Measurements from ENCODE around the gene C14orf180. TPM values are rescaled to one million over a fixed set of nuclear protein-coding genes. Genes with fewer than 3 reads are reported as not detected.
"Not testable (repeated sequence)": the region's sequence is repeated elsewhere in the genome, so short reads cannot be mapped to it uniquely, and the experiment has no call there.

Gene C14orf180
- total RNA-seq, 1 experiment from 2014 or later: not detected

GRCh38 chr14:104571246-104571645 lies 8.3 kb upstream of the C14orf180 start:
- in situ Hi-C loops (cut with HindIII; ENCODE audit: low pct_unique_long_range_greater_than_20kb, low sequenced_read_pairs): no loop called here
- DNase-seq (ENCODE audit: low read depth, low spot score): no peak

GRCh38 chr14:104572024-104572626 lies 7.4 kb upstream of the C14orf180 start:
- no peak for DNase-seq (ENCODE audit: low read depth, low spot score)
- in situ Hi-C loops (cut with HindIII; ENCODE audit: low pct_unique_long_range_greater_than_20kb, low sequenced_read_pairs): no loop called here

GRCh38 chr14:104572668-104573067 lies 6.9 kb upstream of the C14orf180 start:
- no peak for DNase-seq (ENCODE audit: low read depth, low spot score)
- in situ Hi-C loops (cut with HindIII; ENCODE audit: low pct_unique_long_range_greater_than_20kb, low sequenced_read_pairs): no loop called here

GRCh38 chr14:104573930-104574329 lies 5.6 kb upstream of the C14orf180 start:
- DNase-seq (ENCODE audit: low read depth, low spot score): no peak
- in situ Hi-C loops (cut with HindIII; ENCODE audit: low pct_unique_long_range_greater_than_20kb, low sequenced_read_pairs): no loop called here

- DNase-seq (ENCODE audit: low read depth, low spot score): no peak
- in situ Hi-C loops (cut with HindIII; ENCODE audit: low pct_unique_long_range_greater_than_20kb, low sequenced_read_pairs): no loop called here
Measured at GRCh38 chr14:104574536-104574935, 5.0 kb upstream of the C14orf180 start.

- no peak for DNase-seq (ENCODE audit: low read depth, low spot score)
- in situ Hi-C loops (cut with HindIII; ENCODE audit: low pct_unique_long_range_greater_than_20kb, low sequenced_read_pairs): no loop called here
Measured at GRCh38 chr14:104574978-104575583, 4.5 kb upstream of the C14orf180 start.

- DNase-seq (ENCODE audit: low read depth, low spot score): peak; percentile 12
- in situ Hi-C loops (cut with HindIII; ENCODE audit: low pct_unique_long_range_greater_than_20kb, low sequenced_read_pairs): no loop called here
Measured at GRCh38 chr14:104576232-104576969, 3.2 kb upstream of the C14orf180 start.

- no peak for DNase-seq (ENCODE audit: low read depth, low spot score)
- in situ Hi-C loops (cut with HindIII; ENCODE audit: low pct_unique_long_range_greater_than_20kb, low sequenced_read_pairs): no loop called here
Measured at GRCh38 chr14:104576970-104577332, 2.6 kb upstream of the C14orf180 start.

- in situ Hi-C loops (cut with HindIII; ENCODE audit: low pct_unique_long_range_greater_than_20kb, low sequenced_read_pairs): no loop called here
- DNase-seq (ENCODE audit: low read depth, low spot score): no peak
Measured at GRCh38 chr14:104577426-104577825, 2.1 kb upstream of the C14orf180 start.

- in situ Hi-C loops (cut with HindIII; ENCODE audit: low pct_unique_long_range_greater_than_20kb, low sequenced_read_pairs): no loop called here
Measured at GRCh38 chr14:104577847-104578301, 1.7 kb upstream of the C14orf180 start.

GRCh38 chr14:104578321-104578720 lies 1.2 kb upstream of the C14orf180 start:
- in situ Hi-C loops (cut with HindIII; ENCODE audit: low pct_unique_long_range_greater_than_20kb, low sequenced_read_pairs): no loop called here
- DNase-seq (ENCODE audit: low read depth, low spot score): no peak

More at GRCh38 chr14:104577847-104578301, 1.7 kb upstream of the C14orf180 start:
- no peak for DNase-seq (ENCODE audit: low read depth, low spot score)

GRCh38 chr14:104579939-104580338 lies 375 bp downstream of the C14orf180 start:
- in situ Hi-C loops (cut with HindIII; ENCODE audit: low pct_unique_long_range_greater_than_20kb, low sequenced_read_pairs); DNase-seq (ENCODE audit: low read depth, low spot score): not testable (repeated sequence)

- in situ Hi-C loops (cut with HindIII; ENCODE audit: low pct_unique_long_range_greater_than_20kb, low sequenced_read_pairs): no loop called here
- no peak for DNase-seq (ENCODE audit: low read depth, low spot score)
Measured at GRCh38 chr14:104580961-104581360, 1.4 kb downstream of the C14orf180 start.

- no peak for DNase-seq (ENCODE audit: low read depth, low spot score)
- in situ Hi-C loops (cut with HindIII; ENCODE audit: low pct_unique_long_range_greater_than_20kb, low sequenced_read_pairs): no loop called here
Measured at GRCh38 chr14:104581521-104581920, 2.0 kb downstream of the C14orf180 start.

- DNase-seq (ENCODE audit: low read depth, low spot score): no peak
- in situ Hi-C loops (cut with HindIII; ENCODE audit: low pct_unique_long_range_greater_than_20kb, low sequenced_read_pairs): no loop called here
Measured at GRCh38 chr14:104582005-104582404, 2.4 kb downstream of the C14orf180 start.

- no peak for DNase-seq (ENCODE audit: low read depth, low spot score)
- in situ Hi-C loops (cut with HindIII; ENCODE audit: low pct_unique_long_range_greater_than_20kb, low sequenced_read_pairs): no loop called here
Measured at GRCh38 chr14:104582662-104583061, 3.1 kb downstream of the C14orf180 start.

- no peak for DNase-seq (ENCODE audit: low read depth, low spot score)
- in situ Hi-C loops (cut with HindIII; ENCODE audit: low pct_unique_long_range_greater_than_20kb, low sequenced_read_pairs): no loop called here
Measured at GRCh38 chr14:104583424-104584306, 4.1 kb downstream of the C14orf180 start.

- no peak for DNase-seq (ENCODE audit: low read depth, low spot score)
- in situ Hi-C loops (cut with HindIII; ENCODE audit: low pct_unique_long_range_greater_than_20kb, low sequenced_read_pairs): no loop called here
Measured at GRCh38 chr14:104584557-104584956, 5.0 kb downstream of the C14orf180 start.

All from SK-MEL-5 (cell line).